ENCODE data around the gene TPCN2. TPM values are rescaled to one million over a fixed set of nuclear protein-coding genes. Genes with fewer than 3 reads are reported as not detected.

The TPCN2 gene
- total RNA-seq, 1 donor from 2014 or later, result 14.2 TPM

GRCh38 chr11:69180726-69181125, 132.0 kb downstream of the TPCN2 start:
- no peak for TF ChIP-seq CTCF (conservative IDR thresholded peaks at IDR 0.05)
- no peak for DNase-seq (ENCODE audit: low read depth, low spot score)
- Mint-ChIP-seq H3K9me3 (peaks cover 5% of the 10 kb centered on the region), H3K4me3 (no peak overlapping the region), H3K4me1 (peaks cover 17% of the 10 kb centered on the region), H3K27ac (ENCODE audit: unreplicated experiment) (no peak overlapping the region), H3K27me3 (ENCODE audit: low read depth) (no peaks in the 10 kb centered on the region), H3K36me3 (ENCODE audit: low read depth) (no peaks in the 10 kb centered on the region)

- Mint-ChIP-seq H3K27me3 (ENCODE audit: low read depth) (no peaks in the 10 kb centered on the region), H3K36me3 (ENCODE audit: low read depth) (no peaks in the 10 kb centered on the region), H3K4me3 (no peak overlapping the region), H3K4me1 (peaks cover 21% of the 10 kb centered on the region), H3K9me3 (peaks cover 10% of the 10 kb centered on the region), H3K27ac (ENCODE audit: unreplicated experiment) (no peak overlapping the region)
- DNase-seq (ENCODE audit: low read depth, low spot score), result no peak
- no peak for TF ChIP-seq CTCF (conservative IDR thresholded peaks at IDR 0.05)
Observed at GRCh38 chr11:69183613-69184012, 134.9 kb downstream of the TPCN2 start.

Small RNAs within 50 kb of the gene (microRNA-seq; reads per million reads assigned to microRNA genes)
- 4.1 reads per million for gene MIR3164

Other genes with a start within 250 kb of the TPCN2 start
- gene CPT1A, start 207.0 kb upstream of the TPCN2 start, total RNA-seq, result 0.48 and 0.54 TPM in 2 replicates
- gene MRPL21, start 145.1 kb upstream of the TPCN2 start, total RNA-seq, result 64.4 and 69.0 TPM in 2 replicates
- gene IGHMBP2, start 145.0 kb upstream of the TPCN2 start, total RNA-seq, result 28.1 and 30.1 TPM in 2 replicates
- gene MRGPRD, start 67.9 kb upstream of the TPCN2 start, total RNA-seq, result not detected in 2 replicates
- 0.16 and 0.23 TPM in 2 replicates for gene MRGPRF, start 35.7 kb upstream of the TPCN2 start, total RNA-seq
- gene SMIM38, start 107.0 kb downstream of the TPCN2 start, total RNA-seq, result 1.1 and 1.4 TPM in 2 replicates
- gene MYEOV, start 245.2 kb downstream of the TPCN2 start, total RNA-seq, result 0.16 and 0.35 TPM in 2 replicates

Measured in neural crest cell (in vitro differentiated cells).